NOMO-1 treated with DMSO at 0.1 percent for 48 hours (cell line): ENCODE results near the gene CHD3.

Experiments used
- DNase-seq: peaks from one replicate; lab custom pipeline; 2025; ENCODE audit not compliant: unreplicated experiment; lab: John Stamatoyannopoulos, UW

Gene CHD3

DNA sequence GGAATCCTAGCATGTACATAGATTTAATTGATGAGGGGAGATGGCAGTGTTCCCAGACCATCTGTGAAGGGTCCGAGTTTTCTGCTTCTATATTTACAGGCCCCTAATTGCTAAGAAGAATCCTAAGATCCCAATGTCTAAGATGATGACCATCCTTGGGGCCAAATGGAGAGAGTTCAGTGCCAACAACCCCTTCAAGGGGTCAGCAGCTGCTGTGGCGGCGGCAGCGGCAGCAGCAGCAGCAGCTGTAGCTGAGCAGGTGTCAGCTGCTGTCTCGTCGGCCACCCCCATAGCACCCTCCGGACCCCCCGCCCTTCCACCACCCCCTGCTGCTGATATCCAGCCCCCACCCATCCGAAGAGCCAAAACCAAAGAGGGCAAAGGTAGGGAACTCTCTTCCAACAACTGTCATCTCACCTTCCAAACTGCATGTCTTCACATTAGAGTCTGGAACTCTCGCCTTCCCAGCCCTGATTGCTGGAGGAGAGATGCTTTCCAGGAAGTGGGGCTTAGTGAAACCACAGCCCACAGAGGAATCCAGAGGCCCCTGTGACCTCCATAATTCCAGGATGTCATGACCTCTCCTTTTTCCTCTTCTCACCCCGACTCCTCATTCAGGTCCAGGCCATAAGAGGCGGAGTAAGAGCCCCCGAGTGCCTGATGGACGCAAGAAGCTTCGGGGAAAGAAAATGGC, 4.7 kb downstream of the CHD3 start:
- DNase-seq = no peak

DNA sequence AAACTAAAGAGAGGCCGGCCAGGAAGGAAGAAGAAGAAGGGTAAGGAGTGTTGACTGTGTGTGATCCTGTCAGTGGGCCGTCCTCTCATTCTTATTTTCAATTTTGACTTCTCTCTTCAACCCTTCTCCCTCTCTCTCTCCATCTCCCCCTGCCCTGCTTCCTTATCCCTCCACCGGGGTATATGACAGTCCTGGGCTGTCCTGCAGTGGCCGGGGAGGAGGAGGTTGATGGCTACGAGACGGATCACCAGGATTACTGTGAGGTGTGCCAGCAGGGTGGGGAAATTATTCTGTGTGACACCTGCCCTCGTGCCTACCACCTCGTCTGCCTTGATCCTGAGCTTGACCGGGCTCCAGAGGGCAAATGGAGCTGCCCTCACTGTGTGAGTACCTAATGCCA, 5.6 kb downstream of the CHD3 start:
- no peak for DNase-seq

DNA sequence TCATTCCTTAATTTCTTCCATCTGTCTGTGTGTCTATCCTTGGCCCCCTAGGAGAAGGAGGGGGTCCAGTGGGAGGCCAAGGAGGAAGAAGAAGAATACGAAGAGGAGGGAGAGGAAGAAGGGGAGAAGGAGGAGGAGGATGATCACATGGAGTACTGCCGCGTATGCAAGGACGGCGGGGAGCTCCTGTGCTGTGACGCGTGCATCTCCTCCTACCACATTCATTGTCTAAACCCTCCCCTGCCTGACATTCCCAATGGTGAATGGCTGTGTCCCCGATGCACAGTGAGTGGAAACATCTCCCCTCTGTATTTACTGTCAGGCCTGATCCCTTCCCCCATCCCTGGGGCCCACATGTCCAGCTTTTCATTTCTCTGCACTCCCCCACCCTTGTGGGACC, 6.3 kb downstream of the CHD3 start:
- DNase-seq = no peak

DNA sequence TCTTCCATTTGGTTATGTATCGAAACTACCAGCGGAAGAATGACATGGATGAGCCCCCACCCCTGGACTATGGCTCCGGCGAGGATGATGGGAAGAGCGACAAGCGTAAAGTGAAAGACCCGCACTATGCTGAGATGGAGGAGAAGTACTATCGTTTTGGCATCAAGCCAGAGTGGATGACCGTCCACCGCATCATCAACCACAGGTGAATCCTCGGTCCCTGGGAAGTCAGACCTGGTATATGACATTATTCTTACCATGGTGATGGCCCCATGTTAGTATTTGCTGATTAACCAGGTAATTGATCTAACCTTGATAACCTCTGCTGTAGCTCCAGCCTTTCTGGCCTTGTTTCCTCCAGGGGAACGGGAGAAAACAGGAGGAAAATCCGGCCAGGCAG, 8.5 kb downstream of the CHD3 start:
- DNase-seq = no peak

DNA sequence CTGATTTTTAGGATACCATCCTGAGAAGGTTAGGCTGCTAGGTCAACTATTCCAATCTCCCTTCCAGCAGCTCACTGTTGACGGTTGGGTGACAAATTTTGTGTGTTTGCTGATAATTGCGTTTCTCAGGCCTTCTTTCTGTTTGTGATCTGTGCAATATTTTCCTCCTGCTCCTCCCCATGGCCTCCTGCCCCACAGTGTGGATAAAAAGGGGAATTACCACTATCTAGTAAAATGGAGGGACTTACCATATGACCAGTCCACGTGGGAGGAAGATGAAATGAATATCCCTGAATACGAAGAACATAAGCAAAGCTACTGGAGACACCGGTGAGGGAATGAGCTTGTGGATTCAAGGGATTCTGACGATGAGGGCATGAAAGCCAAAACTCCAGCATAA, 9.2 kb downstream of the CHD3 start:
- DNase-seq = no peak

DNA sequence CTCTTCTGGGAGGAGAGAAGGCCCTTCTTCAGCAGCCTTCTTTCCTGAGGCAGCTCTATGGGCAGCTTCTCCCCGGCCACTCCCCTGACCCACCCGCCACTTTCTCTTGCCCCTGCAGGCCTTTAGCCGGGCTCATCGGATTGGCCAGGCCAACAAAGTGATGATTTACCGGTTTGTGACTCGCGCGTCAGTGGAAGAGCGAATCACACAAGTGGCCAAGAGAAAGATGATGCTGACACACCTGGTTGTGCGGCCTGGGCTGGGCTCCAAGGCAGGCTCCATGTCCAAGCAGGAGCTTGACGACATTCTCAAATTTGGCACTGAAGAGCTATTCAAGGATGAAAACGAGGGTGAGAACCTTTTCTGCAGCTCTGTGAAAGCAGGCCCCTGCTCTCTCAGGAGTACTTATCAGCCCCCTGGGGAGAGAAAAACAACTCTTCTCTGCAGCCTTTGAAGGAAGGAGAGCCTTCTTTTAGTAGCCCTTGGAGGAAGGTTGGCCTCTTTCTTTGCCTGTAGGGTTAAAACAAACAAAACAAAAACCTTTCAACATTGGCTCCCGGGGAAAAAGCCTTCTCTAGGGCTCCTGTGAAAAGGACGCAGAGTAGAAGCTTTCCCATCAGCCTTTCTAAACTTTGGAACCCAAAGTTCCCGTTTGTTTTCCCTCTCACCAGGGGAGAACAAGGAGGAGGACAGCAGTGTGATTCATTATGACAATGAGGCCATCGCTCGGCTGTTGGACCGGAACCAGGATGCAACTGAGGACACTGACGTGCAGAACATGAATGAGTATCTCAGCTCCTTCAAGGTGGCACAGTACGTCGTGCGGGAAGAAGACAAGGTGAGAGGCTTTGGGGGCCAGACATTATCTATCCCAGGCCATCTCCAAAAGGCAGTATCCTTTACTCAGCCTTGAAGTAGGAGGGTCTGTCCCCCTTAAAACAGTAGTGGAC, 14.8 kb downstream of the CHD3 start:
- no peak for DNase-seq

DNA sequence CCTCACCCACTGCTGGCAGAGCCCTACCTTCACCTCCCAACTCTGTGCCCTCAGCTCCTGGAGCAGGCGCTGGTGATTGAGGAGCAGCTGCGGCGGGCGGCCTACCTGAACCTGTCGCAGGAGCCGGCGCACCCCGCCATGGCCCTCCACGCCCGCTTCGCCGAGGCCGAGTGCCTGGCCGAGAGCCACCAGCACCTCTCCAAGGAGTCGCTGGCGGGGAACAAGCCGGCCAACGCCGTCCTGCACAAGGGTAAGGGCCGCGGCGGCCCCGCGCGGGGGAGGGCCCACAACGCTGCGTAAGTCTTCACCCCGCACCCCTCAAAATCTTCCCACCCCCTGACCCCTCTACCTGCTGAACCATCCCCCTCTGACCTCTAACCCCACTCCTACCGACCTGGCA, 20.5 kb downstream of the CHD3 start:
- no peak for DNase-seq

DNA sequence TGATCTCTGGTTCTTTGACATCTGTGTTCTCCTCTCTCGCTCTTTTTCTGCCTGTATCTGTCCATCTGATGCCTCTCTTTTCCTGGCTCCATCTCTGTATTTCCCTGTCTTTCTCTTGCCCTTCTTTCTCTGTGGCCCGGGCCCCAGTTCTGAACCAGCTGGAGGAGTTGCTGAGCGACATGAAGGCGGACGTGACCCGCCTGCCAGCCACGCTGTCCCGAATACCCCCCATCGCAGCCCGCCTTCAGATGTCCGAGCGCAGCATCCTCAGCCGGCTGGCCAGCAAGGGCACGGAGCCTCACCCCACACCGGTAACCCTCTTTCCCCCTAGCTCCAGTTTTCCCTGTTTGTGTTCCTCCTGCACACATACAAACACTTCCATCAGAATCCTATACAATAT, 21.7 kb downstream of the CHD3 start:
- DNase-seq = no peak

DNA sequence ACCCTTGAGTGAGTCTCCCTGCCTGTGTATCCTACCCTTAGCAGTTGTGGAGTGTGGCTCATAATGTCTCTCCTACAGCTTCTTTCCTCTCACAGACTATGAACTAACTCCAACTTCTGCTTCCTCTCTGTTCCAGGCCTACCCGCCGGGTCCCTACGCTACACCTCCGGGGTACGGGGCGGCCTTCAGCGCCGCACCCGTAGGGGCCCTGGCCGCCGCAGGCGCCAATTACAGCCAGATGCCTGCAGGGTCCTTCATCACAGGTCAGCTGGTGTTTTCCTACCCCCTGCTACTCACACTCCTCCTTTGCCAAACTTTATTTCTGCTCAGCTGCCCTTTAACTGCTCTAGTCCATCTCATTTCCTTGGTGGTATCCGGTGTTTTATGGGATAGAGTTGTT, 22.1 kb downstream of the CHD3 start:
- DNase-seq = no peak

DNA sequence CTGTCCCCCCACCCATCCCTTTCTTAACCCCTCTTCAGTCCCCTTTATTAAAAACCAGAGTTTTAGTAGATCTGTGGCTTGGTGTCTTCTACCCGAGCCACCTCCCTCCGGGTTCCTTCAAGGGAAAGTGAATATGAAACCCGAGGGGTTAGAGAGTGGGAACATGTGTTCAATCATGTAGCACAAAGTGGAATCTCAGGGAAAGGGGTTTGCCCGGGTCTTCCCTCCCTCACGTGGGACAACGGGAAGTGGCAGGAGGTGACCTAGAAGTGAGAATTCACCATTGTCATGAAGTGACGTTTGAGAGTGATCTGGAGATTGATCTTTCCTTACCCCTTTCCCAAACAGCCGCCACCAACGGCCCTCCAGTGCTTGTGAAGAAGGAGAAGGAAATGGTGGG, 22.5 kb downstream of the CHD3 start:
- DNase-seq = no peak

DNA sequence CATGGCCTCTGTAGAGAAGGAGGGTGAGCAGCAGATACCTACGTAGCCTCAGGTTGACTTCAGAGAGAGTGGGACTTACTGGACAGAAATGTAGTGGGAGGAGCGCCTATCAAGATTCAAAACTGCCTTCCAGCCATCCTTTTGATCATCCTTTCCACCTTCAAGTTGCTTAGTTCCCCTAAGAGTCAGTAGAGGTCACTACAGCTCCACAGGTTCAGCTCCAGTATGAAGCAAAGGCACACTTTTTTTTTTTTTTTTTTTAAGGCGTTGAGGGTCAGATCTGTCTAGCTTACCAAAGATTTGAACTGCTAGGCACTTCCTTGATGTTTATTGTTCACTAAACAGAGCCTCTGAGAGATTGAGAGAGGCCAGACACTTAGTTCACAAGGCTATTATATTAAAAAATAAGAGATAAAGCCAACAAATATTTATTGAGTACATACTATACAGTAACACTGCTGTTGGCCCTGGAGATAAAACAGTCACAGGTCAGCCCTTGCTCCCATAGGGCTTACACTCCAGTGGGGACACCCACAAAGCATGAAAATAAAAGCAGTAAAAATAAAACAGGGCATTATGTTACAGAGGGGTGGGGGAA, 24.4 kb downstream of the CHD3 start:
- peak; percentile 87 for DNase-seq

DNA sequence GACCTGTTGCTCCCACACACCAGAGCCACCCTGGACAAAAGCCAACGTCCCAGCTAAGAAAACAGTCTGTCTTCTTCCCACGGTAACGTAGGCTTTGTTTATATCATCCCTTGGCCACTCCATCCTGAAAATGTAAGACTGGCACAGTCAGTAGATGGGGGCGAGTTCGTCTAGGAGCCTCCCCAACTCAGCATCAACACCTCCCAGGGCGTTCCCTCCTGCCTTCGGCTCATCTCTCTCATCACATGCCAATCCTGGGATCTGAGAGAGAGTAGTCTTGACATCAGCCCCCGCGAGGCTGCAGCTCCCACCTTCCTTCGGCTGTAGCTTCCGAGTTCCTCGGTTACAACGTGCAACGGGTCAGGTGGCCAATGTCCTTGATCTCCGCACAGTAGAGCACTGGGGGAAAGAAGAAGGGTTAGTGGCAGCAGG, 26.6 kb downstream of the CHD3 start:
- DNase-seq = no peak

DNA sequence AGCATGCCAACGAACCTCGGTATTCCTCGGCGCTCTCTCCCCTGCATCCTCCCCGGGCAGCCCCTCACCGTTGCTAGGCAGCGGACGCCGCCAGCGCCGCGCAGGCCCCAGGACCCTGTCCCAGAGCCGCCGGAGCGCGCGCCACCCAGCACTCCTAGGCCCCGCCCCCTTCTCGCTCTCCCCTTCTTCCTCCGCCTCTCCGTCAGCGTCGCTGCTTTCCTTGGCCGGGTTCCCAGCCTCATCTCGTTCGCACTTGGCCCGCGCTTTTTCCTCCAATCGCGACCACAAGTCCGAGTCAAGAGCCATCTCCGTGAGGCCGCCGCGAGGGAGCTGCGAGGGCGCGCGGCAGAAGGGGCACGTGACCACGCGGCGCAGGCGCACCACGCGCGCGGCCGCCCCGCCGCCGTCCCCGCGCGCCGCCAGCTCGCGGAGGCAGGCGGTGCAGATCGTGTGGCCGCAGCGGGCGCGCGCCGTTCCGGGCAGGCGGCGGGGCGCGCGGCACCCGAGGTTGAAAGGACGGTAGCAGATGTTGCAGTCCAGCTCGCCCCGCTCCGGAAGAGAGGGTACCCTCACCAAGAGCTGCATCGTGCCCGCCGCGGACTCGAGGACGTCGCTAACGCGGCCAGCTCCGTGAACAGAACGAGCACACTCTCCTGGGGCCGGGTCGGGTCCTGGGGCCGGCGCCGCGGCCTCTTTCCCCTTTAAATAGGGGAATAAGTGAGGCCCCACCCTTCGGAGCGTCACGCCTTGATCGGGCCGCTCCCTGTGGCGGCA, 27.2 kb downstream of the CHD3 start, which contains the start of gene RNF227:
Gene RNF227 (minus strand): TSS at position 679 of the 774 bp plus-strand sequence. CDS start 94 bp downstream, at position 585.
- peak; percentile 95 for DNase-seq

DNA sequence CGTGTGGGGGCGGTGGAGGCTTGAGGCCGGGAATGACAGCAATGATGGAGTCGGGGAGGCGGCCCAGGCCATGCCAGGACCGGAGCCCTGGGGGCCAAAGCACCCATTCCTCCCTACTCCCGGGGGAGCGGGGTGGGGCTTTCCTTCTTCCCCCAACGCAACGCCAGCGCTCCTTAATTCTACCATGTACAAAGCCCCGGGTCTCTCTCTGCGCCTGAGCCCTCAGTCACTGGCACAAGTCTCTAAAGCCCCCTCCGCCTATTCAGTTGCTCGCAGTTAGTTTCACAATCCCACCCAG, 27.7 kb downstream of the CHD3 start:
- no peak for DNase-seq

DNA sequence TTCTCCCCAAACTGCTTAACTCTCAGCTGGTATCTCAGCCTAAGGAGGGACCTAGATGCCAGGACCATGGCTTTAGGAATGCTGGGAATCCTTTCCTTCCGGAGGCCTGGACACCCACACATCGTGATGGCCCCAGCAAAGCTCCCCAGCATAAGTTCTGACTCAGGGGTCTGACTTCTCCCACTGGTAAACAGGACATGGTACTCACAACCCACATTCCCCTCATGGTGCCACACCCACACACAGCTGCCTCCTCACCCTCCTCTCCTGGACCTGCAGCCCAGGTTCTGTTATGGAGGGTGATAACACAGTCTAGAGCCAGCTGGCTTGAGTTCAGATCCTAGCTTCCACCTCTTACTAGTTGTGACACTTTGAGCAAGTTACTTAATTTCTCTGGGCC, 28.2 kb downstream of the CHD3 start:
- DNase-seq = no peak

DNA sequence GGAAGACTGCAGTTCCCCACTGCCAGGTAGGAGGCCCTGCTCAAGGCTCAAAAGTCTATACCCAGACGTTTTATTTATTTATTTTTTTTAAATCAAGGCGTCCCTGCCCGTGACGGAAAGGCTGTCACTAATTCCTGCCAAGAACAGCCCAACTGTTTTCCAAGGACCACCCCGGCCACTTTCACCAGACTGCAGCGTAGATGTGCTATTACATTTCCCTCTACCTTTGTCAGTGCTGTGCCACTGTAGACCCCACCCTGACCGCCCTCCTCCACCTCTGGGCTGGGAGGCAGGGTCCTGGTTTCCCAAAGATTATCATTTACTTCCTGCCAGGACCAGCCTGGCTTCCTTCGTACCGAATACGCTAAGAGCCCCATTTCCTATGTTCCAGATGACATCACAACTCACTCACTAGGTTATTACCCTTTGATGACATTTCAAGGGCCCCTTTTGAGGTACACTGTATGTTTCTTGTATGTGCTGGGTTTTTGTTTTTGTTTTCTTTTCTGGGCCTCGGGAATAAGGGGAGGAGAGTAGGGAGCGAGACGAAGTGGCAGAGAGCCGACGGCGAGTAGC, 33.8 kb downstream of the CHD3 start:
- no peak for DNase-seq

DNA sequence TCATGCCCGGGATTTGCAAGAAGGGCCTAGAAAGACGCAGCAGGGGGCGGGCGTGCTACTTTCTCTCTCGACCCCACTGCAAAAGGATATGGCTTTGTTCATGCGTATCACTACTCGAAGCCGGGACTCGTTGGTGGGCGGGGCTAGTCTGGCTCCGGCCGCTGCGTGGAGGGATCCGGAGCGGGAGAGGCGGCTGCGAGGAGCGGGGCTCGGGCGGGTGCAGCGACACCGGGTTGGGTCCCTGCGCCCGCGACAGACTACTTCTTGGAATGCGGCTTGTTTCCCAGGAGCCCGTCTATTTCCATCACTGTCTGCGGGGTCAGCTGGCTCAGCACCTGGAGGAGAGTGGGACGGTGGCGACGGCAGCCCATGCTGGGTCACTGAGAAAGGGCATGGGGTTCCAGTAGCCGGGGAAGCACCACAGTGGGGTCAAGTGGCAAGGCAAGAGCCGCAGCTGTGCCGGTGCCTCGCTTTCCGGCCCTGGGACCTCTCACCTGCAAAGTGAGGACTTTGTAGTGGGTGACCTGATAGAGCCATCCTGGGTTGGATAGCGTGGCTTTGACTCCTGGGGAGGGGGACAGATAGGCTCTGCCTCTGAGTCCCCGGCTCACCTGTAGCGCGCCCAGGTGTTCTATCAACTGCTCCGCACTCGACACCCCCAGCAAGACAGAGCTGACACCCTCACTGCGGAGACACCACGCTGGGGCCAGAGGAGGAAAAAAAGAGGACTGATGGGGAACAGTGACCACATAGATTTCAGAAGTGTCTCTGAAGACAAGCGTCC, 34.4 kb downstream of the CHD3 start:
- DNase-seq = no peak

DNA sequence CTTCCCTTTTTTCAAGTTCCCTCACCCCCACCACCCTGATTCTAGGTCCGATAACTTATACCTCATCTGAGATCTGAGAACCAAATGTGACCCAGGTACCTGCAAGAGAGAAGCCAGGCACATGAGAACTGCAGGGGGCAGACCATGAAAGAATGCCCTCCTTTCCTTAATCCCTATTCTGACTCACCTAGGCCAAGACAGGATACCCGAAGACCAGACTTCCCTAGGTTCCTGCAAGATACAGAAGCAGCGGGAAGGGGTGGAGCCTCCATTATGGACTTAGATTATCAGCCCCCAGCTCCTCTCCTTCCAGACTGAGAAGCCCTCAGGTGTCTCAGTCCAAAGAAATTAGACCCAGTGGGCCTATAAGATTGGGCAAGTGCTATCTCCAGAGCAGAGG, 39.0 kb downstream of the CHD3 start:
- DNase-seq = no peak

DNA sequence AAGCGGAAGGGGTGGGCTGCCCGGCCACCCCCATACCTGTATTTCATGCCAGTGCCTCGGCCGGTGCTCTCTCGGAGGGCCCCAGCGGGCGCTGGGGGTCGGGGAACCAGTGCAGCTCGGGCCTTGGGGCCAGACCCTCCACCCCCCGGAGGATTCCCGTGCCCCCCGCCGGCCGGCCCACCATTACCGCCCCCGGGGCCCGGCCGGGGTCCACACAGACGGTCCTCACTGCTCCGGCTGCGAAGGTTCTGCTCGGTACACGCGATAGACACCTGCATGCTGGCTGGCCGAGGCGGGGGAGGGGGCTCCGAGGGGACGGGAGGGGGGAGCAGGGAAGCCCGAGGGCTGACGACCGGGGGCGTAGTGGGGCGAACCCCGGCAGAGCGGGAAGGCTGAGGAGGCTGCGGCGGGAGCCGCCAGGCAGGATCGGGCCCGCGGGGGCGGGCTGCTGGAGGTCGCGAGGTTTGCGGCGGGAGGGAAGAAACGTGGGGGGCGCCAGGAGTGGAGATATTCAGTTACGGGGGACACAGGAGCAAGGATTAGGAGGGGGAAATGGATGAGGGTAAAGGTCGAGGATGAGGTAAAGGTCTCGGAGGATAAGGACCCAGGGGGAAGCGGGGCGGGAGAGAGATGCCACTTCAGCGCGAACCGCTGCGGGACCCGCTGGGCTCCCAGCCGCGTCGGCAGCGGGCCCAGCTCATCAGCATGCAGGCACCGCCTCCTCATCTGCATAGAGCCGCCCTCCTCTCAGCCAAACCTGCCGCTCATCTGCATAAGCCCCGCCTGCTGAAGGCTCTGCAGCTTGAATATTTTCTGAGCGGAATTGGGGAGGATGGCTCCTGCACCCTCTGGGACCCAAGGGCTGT, 40.8 kb downstream of the CHD3 start, which contains the start of gene KCNAB3:
Gene KCNAB3 (minus strand): TSS at position 699 of the 866 bp plus-strand sequence. CDS start 421 bp downstream, at position 278.
- no peak for DNase-seq
